Nucleus accumbens (tissue), 56 donors: ENCODE measurements around the gene SPEM2.
A peak's percentile ranks its signal among the peaks of the same experiment; 100 is the strongest.

Experiments
- DNase-seq, 56 donors: peaks; one replicate each; lab custom pipeline; 2025; lab: John Stamatoyannopoulos, UW

The SPEM2 gene

GRCh38 chr17:7418472-7419152, 6.8 kb upstream of the SPEM2 start:
- DNase-seq: no peak

- no peak for DNase-seq
Observed at GRCh38 chr17:7419819-7420610, 5.4 kb upstream of the SPEM2 start, which contains the start of gene SPEM1. TSS of gene SPEM1 (plus strand) at chr17:7420324. CDS start at chr17:7420385, 61 bp downstream.

- DNase-seq: no peak
Observed at GRCh38 chr17:7421186-7421585, 4.2 kb upstream of the SPEM2 start.

DNA sequence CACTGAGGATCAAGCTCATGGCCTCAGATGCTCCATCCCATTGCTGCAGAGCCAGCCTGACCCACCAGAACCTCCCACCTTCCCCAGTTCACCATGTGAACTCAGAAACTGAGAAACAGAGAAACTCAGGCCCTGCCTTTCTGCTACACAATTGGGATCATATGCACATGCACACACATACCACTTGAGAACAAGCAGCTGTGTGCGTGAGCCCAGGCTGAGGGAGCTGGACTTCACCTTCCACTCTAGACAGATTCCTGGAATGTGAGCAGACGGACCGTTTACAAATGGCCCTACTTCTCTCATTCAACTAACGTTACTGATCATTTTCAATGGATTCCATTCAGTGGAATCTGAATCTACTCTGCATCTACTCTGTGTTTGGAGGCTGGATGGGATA, 1.7 kb upstream of the SPEM2 start:
- no peak for DNase-seq

DNA sequence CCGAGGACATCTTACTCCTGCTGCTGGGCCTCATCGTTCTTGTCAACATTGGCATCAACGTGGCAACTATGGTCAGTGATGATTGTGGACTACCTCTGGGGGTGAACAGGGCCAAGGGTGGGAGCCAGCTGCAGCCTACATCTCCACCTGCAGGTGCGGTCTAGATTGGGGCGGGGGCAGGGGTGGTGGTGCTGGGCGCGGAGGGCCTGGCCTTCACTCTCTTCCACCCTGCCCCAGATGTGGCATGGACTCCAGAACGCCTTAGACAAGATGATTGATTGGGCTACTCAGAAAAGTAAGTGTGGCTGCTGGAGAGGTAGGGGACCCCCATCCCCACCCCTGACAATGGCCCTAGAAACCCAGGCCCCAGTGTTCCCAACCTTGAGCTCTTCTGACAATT, 340 bp downstream of the SPEM2 start:
- no peak for DNase-seq

GRCh38 chr17:7426203-7426863, 917 bp downstream of the SPEM2 start:
- no peak for DNase-seq

DNA sequence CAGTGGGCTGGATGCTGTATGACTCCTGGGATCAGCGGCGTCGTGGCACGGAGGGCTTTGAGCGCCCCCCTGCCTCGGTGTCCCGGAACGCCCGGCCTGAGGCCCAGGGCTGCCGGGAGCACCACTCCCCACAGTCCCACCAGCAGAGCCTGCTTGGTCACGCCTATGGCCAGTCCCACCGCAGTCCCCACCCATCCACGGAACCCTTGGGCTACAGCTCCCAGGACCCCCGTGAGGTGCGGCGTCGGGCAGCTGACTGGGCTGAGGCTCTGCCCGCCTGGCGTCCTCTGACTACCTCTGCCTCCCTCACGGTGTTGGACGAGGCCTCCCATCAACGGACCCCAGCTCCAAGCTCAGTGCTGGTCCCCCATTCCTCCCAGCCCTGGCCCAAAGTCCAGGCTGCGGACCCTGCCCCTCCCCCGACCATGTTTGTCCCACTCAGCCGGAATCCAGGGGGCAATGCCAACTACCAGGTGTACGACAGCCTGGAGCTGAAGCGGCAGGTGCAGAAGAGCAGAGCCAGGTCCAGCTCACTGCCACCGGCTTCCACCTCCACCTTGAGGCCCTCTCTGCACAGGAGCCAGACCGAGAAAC, 1.6 kb downstream of the SPEM2 start:
- DNase-seq: no peak

- no peak for DNase-seq
Observed at GRCh38 chr17:7427549-7427948, 2.1 kb downstream of the SPEM2 start.

- no peak for DNase-seq
Observed at GRCh38 chr17:7428557-7428956, 3.1 kb downstream of the SPEM2 start, which contains the start of gene SPEM3. TSS of gene SPEM3 (plus strand) at chr17:7428857. CDS start at chr17:7428903, 46 bp downstream.

DNA sequence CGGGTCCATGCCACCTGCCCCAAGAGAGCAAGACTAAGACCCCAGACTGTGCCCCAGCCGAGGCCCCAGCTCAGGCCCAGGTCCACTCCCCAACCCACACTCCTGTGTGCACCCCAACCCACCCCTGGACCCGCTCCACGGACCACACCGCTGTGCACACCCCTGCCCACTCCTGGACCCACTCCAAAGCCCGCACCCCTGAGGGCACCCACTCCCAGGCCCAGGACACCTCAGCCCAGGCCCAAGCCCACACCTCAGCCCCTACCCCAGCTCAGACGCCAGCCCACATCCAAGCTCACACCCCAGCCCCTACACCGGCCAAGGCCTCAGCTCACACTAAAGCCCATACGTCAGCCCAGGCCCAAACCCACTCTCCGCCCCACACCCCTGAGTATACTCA, 4.3 kb downstream of the SPEM2 start:
- no peak for DNase-seq

DNA sequence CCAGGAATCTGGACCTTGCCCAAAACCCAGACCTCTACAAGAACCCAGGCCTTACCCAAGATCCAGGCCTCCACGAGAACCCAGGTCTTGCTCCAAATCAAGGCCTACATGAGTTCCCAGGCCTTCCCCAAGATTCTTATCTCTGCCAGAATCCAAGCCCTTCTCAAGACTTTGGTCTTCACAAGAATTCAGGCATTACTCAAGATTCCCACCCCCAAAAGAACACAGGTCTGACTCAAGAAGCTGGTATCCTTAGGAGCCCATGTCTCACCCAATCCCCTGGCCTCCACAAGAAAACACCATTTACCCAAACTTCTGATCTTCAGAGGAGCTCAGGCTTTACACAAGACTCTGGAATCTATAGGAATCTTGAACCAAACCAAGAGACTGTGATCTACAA, 5.8 kb downstream of the SPEM2 start:
- no peak for DNase-seq

GRCh38 chr17:7432296-7432695, 6.9 kb downstream of the SPEM2 start:
- DNase-seq: no peak

GRCh38 chr17:7435676-7436555, 10.5 kb downstream of the SPEM2 start:
- peak in 2 of 56 donors; percentile 24 to 25 for DNase-seq

- DNase-seq: peak in 47 of 56 donors; percentile 26 to 83 (median 51)
Observed at GRCh38 chr17:7436556-7437368, 11.3 kb downstream of the SPEM2 start.

- no peak for DNase-seq
Observed at GRCh38 chr17:7437369-7437863, 12.0 kb downstream of the SPEM2 start.

GRCh38 chr17:7437950-7438614, 12.7 kb downstream of the SPEM2 start:
- peak in 40 of 56 donors; percentile 14 to 72 (median 39) for DNase-seq

- no peak for DNase-seq
Observed at GRCh38 chr17:7438656-7439460, 13.4 kb downstream of the SPEM2 start.
